B cell (primary cell): ENCODE measurements around the gene RTTN. TPM values are rescaled to one million over a fixed set of nuclear protein-coding genes. Genes with fewer than 3 reads are reported as not detected.

Experiments used
- ATAC-seq: fragments of 200-7000 bp; cut with Tn5 transposase; one replicate; pipeline ENCODE4 v1.10.0; 2021; ENCODE audit warnings: low read depth, mild to moderate bottlenecking, moderate number of reproducible peaks, moderate library complexity
- CTCF ChIA-PET: fragments of 350-600 bp; sonication (Branson Sonifier 250); formaldehyde crosslinking; loops from one replicate; lab custom pipeline; 2021; ENCODE audit warnings: antibody characterized with exemption, inconsistent platforms; lab: Charles Lee
- POLR2A ChIA-PET: fragments of 350-600 bp; sonication (Branson Sonifier 250); formaldehyde crosslinking; loops from one replicate; lab custom pipeline; 2021; ENCODE audit warnings: antibody characterized with exemption; lab: Charles Lee
- DNase-seq: peaks from one replicate; pipeline ENCODE4 v3.0.0; 2013
- H2AFZ ChIP-seq: 2 replicates; pipeline ENCODE4 v1.6.1; 2012; ENCODE audit warnings: mild to moderate bottlenecking, low read depth, low read length; ENCODE audit not compliant: insufficient read depth, poor library complexity, severe bottlenecking
- H3K27ac ChIP-seq, 2 donors: 1 replicate in 1 of 2; 2 replicates in 1 of 2; pipeline ENCODE4 v1.5.1; 2012 to 2013; ENCODE audit warnings: low read length in 2 of 2, mild to moderate bottlenecking in 2 of 2, moderate library complexity in 1 of 2
- H3K27me3 ChIP-seq, 4 experiments: fragments of 200-600 bp in 1 of 4; sonication (generic) in 1 of 4; replicated peaks in 1 of 4; 1 replicate in 2 of 4; 2 replicates in 2 of 4; pipeline versions ENCODE4 v1.6.1 to v1.7.0; 2013 to 2016; ENCODE audit warnings: low read length in 3 of 4, mild to moderate bottlenecking in 2 of 4, mixed read lengths in 1 of 4, moderate library complexity in 1 of 4; ENCODE audit not compliant: insufficient read depth in 4 of 4, control insufficient read depth in 3 of 4; ENCODE audit errors: control extremely low read depth in 1 of 4
- H3K36me3 ChIP-seq, 2 experiments: replicated peaks in 1 of 2; 1 replicate in 1 of 2; 2 replicates in 1 of 2; pipeline versions ENCODE4 v1.6.1 to v1.7.1; 2013; ENCODE audit warnings: low read length in 1 of 2; ENCODE audit not compliant: insufficient read depth in 2 of 2, control insufficient read depth in 1 of 2; ENCODE audit errors: control extremely low read depth in 1 of 2, extremely low read depth in 1 of 2
- H3K4me1 ChIP-seq, 2 donors: fragments of 200-600 bp in 1 of 2; sonication (generic) in 1 of 2; 1 replicate in 1 of 2; 2 replicates in 1 of 2; pipeline versions ENCODE4 v1.5.1 to v1.6.1; 2013 to 2017; ENCODE audit warnings: low read length in 2 of 2; ENCODE audit not compliant: control insufficient read depth in 2 of 2, insufficient read depth in 2 of 2
- H3K4me2 ChIP-seq: replicated peaks from 2 replicates; pipeline ENCODE3; 2012; ENCODE audit warnings: mild to moderate bottlenecking, low read depth, low read length; ENCODE audit not compliant: poor library complexity, severe bottlenecking
- H3K4me3 ChIP-seq, 5 experiments: fragments of 200-600 bp in 1 of 5; sonication (generic) in 1 of 5; 1 replicate in 3 of 5; 2 replicates in 2 of 5; pipeline versions ENCODE4 v1.5.1 to v1.7.0; 2011 to 2016; ENCODE audit warnings: low read length in 4 of 5, mild to moderate bottlenecking in 4 of 5, low read depth in 2 of 5, control low read depth in 1 of 5, moderate library complexity in 1 of 5; ENCODE audit not compliant: insufficient read depth in 1 of 5; ENCODE audit errors: control extremely low read depth in 1 of 5, extremely low read depth in 1 of 5
- H3K79me2 ChIP-seq: fragments of 200-600 bp; sonication (generic); one replicate; pipeline ENCODE4 v1.6.0; 2016; ENCODE audit warnings: low read length; ENCODE audit not compliant: control insufficient read depth, insufficient read depth
- H3K9ac ChIP-seq: fragments of 200-600 bp; sonication (generic); 2 replicates; pipeline ENCODE4 v1.6.1; 2017; ENCODE audit warnings: mild to moderate bottlenecking, low read length, moderate library complexity
- H3K9me3 ChIP-seq, 3 donors: one replicate each; pipeline versions ENCODE4 v1.6.1 to v1.7.1; 2013; ENCODE audit warnings: low read length in 2 of 3; ENCODE audit not compliant: control insufficient read depth in 2 of 3, insufficient read depth in 1 of 3; ENCODE audit errors: control extremely low read depth in 1 of 3
- H4K20me1 ChIP-seq: 2 replicates; pipeline ENCODE4 v1.6.0; 2012; ENCODE audit warnings: mild to moderate bottlenecking, low read length; ENCODE audit not compliant: insufficient read depth, control insufficient read depth, poor library complexity, severe bottlenecking
- H3K27ac Mint-ChIP-seq: one replicate; pipeline ENCODE4 v1.8.0; 2021; ENCODE audit warnings: mixed read lengths
- H3K27me3 Mint-ChIP-seq: one replicate; pipeline ENCODE4 v1.8.0; 2021; ENCODE audit warnings: mixed read lengths
- H3K4me1 Mint-ChIP-seq: one replicate; pipeline ENCODE4 v1.8.0; 2021; ENCODE audit warnings: mixed read lengths
- H3K4me3 Mint-ChIP-seq: one replicate; pipeline ENCODE4 v1.8.0; 2021; ENCODE audit warnings: mixed read lengths
- H3K9me3 Mint-ChIP-seq: one replicate; pipeline ENCODE4 v1.8.0; 2022; ENCODE audit warnings: mixed read lengths; ENCODE audit not compliant: insufficient read depth
- EZH2 ChIP-seq: IDR thresholded peaks from 2 replicates; pipeline ENCODE4 v1.6.1; 2012; ENCODE audit warnings: borderline replicate concordance, low read depth, mild to moderate bottlenecking, moderate library complexity, low read length; ENCODE audit not compliant: insufficient read depth, poor library complexity, severe bottlenecking
- intact Hi-C: fragments of 100-400 bp; cut with micrococcal nuclease; formaldehyde crosslinking; loops from one replicate; pipeline ENCODE4 v1.10.0; 2022
- polyA plus RNA-seq: library from polyadenylated mRNA; depleted of rRNA; stranded (reverse); fragments of >200 nt; gene quantifications from 2 replicates; pipeline ENCODE4 v1.2.3, GENCODE V29; 2012
- total RNA-seq, 2 donors: library from RNA; stranded (reverse); fragments of 120-200 nt in 1 of 2; gene quantifications; 1 replicate in 1 of 2; 2 replicates in 1 of 2; pipeline versions ENCODE4 v1.2.3 to v1.2.4, GENCODE V29; 2013 to 2022
- TF ChIP-seq, protein P1 (sequence below): fragments of 200-600 bp; IDR thresholded peaks from one replicate; pipeline ENCODE4 v1.8.0; 2022; ENCODE audit warnings: antibody characterized with exemption, mild to moderate bottlenecking

RTTN gene
- total and polyA plus RNA-seq, 2 donors (not counting 1 experiment from before 2014, with no cell fraction given) = 10.0 to 41.2 TPM

DNA sequence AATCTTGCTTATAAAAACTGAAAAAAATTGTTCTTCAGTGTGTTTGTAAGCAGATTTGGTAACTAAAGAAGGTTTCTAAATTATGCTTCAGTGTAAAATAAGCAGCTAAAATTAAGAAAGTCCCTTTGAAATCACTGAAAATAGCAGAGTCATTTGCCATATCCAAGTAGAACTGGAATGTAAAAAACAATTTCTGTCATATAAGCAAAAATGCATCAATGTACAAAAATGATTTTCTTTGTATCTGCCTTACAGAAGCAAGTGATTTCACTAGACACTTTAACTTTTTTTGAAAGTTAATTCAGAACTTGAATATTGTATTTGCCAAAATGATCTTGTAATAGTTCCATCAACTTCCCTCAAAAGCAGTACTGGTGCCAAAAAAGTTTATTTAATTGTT, 136.1 kb downstream of the RTTN start:
- H3K4me3 ChIP-seq = no peak overlapping the region
- Mint-ChIP-seq H3K27me3 (no peaks in the 10 kb centered on the region), H3K4me3 (no peak overlapping the region), H3K9me3 (no peaks in the 10 kb centered on the region), H3K27ac (no peak overlapping the region), H3K4me1 (no peaks in the 10 kb centered on the region)
- H3K4me1 ChIP-seq = no peaks in the 10 kb centered on the region
- no peak overlapping the region for H3K27ac ChIP-seq
- H3K9ac ChIP-seq = no peak overlapping the region
- no peak overlapping the region for H2AFZ ChIP-seq
- H3K79me2 ChIP-seq = no peaks in the 10 kb centered on the region
- ChIA-PET CTCF (interaction anchor here (2.3 kb wide), 1 partner anchor 17 kb away, joined by 7 read pairs; no protein-coding TSS in a partner anchor), POLR2A (no interaction called here)
- peaks cover 1 to 3% of the 10 kb centered on the region in 2 experiments for H3K36me3 ChIP-seq
- TF ChIP-seq, protein P1, sequence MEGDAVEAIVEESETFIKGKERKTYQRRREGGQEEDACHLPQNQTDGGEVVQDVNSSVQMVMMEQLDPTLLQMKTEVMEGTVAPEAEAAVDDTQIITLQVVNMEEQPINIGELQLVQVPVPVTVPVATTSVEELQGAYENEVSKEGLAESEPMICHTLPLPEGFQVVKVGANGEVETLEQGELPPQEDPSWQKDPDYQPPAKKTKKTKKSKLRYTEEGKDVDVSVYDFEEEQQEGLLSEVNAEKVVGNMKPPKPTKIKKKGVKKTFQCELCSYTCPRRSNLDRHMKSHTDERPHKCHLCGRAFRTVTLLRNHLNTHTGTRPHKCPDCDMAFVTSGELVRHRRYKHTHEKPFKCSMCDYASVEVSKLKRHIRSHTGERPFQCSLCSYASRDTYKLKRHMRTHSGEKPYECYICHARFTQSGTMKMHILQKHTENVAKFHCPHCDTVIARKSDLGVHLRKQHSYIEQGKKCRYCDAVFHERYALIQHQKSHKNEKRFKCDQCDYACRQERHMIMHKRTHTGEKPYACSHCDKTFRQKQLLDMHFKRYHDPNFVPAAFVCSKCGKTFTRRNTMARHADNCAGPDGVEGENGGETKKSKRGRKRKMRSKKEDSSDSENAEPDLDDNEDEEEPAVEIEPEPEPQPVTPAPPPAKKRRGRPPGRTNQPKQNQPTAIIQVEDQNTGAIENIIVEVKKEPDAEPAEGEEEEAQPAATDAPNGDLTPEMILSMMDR = no peak
- TF ChIP-seq EZH2 = no peak
- H4K20me1 ChIP-seq = no peaks in the 10 kb centered on the region
- intact Hi-C loops = no loop called here
- no peak for DNase-seq
- H3K9me3 ChIP-seq = no peaks in the 10 kb centered on the region
- ATAC-seq = no peak
- no peak overlapping the region for H3K4me2 ChIP-seq
- no peaks in the 10 kb centered on the region for H3K27me3 ChIP-seq

GRCh38 chr18:70068981-70069380, 136.5 kb downstream of the RTTN start:
- TF ChIP-seq, protein P1 = no peak
- TF ChIP-seq EZH2 = no peak

More at GRCh38 chr18:70068981-70069380, 136.5 kb downstream of the RTTN start:
- DNase-seq = no peak
- Histone ChIP-seq H3K27me3 (no peaks in the 10 kb centered on the region), H3K4me3 (no peak overlapping the region), H2AFZ (no peak overlapping the region), H4K20me1 (no peaks in the 10 kb centered on the region), H3K4me1 (no peaks in the 10 kb centered on the region), H3K27ac (no peak overlapping the region), H3K9ac (no peak overlapping the region), H3K4me2 (no peak overlapping the region), H3K9me3 (no peaks in the 10 kb centered on the region), H3K36me3 (peaks cover 1 to 5% of the 10 kb centered on the region in 2 experiments), H3K79me2 (no peaks in the 10 kb centered on the region)
- no peaks in the 10 kb centered on the region for H3K4me1 Mint-ChIP-seq
- ChIA-PET POLR2A (no interaction called here), CTCF (interaction anchor here (0.8 kb wide), 1 partner anchor 18 kb away, joined by 3 read pairs; no protein-coding TSS in a partner anchor)
- H3K27me3 Mint-ChIP-seq = no peaks in the 10 kb centered on the region
- H3K9me3 Mint-ChIP-seq = no peaks in the 10 kb centered on the region
- H3K4me3 Mint-ChIP-seq = no peak overlapping the region
- ATAC-seq = no peak
- no peak overlapping the region for H3K27ac Mint-ChIP-seq
- intact Hi-C loops = no loop called here
